HepG2 (cell line): ENCODE measurements around the gene FAM222B. TPM values are rescaled to one million over a fixed set of nuclear protein-coding genes. Genes with fewer than 3 reads are reported as not detected.
A peak's percentile ranks its signal among the peaks of the same experiment; 100 is the strongest.

ENCODE experiments used
- ARID5B ChIP-seq: IDR thresholded peaks from 2 replicates; pipeline ENCODE4 v1.4.0; 2020; ENCODE audit warnings: mild to moderate bottlenecking, missing genetic modification reagents
- ARNT ChIP-seq: fragments of 450-650 bp; IDR thresholded peaks from 2 replicates; pipeline ENCODE4 v1.6.1; 2017
- CBX5 ChIP-seq: sonication (generic); formaldehyde crosslinking; IDR thresholded peaks from 2 replicates; pipeline ENCODE4 v1.4.0; 2020; ENCODE audit warnings: missing genetic modification reagents, borderline replicate concordance
- DPF2 ChIP-seq: sonication (generic); formaldehyde crosslinking; IDR thresholded peaks from 2 replicates; pipeline ENCODE4 v1.4.0; 2020; ENCODE audit warnings: mild to moderate bottlenecking, low read depth, missing genetic modification reagents, borderline replicate concordance
- GFI1 ChIP-seq: sonication (generic); formaldehyde crosslinking; IDR thresholded peaks from 2 replicates; pipeline ENCODE4 v1.5.0; 2020; ENCODE audit warnings: missing genetic modification reagents, mild to moderate bottlenecking, borderline replicate concordance
- GRHL1 ChIP-seq: sonication (generic); formaldehyde crosslinking; conservative IDR thresholded peaks from 2 replicates; pipeline ENCODE4 v1.8.0; 2022; ENCODE audit warnings: missing genetic modification reagents
- HIC2 ChIP-seq: sonication (generic); formaldehyde crosslinking; IDR thresholded peaks from 2 replicates; pipeline ENCODE4 v1.9.0; 2022; ENCODE audit warnings: low read depth, missing genetic modification reagents
- HIVEP1 ChIP-seq: sonication (generic); formaldehyde crosslinking; IDR thresholded peaks from 2 replicates; pipeline ENCODE4 v1.4.0; 2020; ENCODE audit warnings: mild to moderate bottlenecking, missing genetic modification reagents
- JUND ChIP-seq: sonication (generic); formaldehyde crosslinking; IDR thresholded peaks from 2 replicates; pipeline ENCODE4 v1.8.0; 2022; ENCODE audit warnings: mild to moderate bottlenecking, missing genetic modification reagents
- MED8 ChIP-seq: sonication (generic); formaldehyde crosslinking; IDR thresholded peaks from 2 replicates; pipeline ENCODE4 v1.8.1; 2023; ENCODE audit warnings: mild to moderate bottlenecking, missing genetic modification reagents; ENCODE audit not compliant: insufficient replicate concordance
- RELA ChIP-seq: sonication (generic); formaldehyde crosslinking; IDR thresholded peaks from 2 replicates; pipeline ENCODE4 v1.4.0; 2020; ENCODE audit warnings: missing genetic modification reagents
- THAP11 ChIP-seq: IDR thresholded peaks from 2 replicates; pipeline ENCODE4 v1.6.1; 2016; ENCODE audit warnings: missing biosample characterization, missing genetic modification reagents
- ZBTB7B ChIP-seq: sonication (generic); formaldehyde crosslinking; IDR thresholded peaks from 2 replicates; pipeline ENCODE4 v1.4.0; 2020; ENCODE audit warnings: missing genetic modification reagents
- ZNF253 ChIP-seq: sonication (generic); formaldehyde crosslinking; IDR thresholded peaks from 2 replicates; pipeline ENCODE4 v1.8.0; 2022; ENCODE audit warnings: mild to moderate bottlenecking, missing genetic modification reagents, borderline replicate concordance
- ZNF460 ChIP-seq: sonication (generic); formaldehyde crosslinking; IDR thresholded peaks from 2 replicates; pipeline ENCODE4 v1.5.1; 2020; ENCODE audit warnings: missing genetic modification reagents, mild to moderate bottlenecking, borderline replicate concordance
- ZNF557 ChIP-seq: sonication (generic); formaldehyde crosslinking; IDR thresholded peaks from 2 replicates; pipeline ENCODE4 v1.4.0; 2020; ENCODE audit warnings: missing genetic modification reagents
- ZNF7 ChIP-seq: IDR thresholded peaks from 2 replicates; pipeline ENCODE4 v1.6.1; 2016; ENCODE audit warnings: missing biosample characterization, missing genetic modification reagents
- ZNF790 ChIP-seq: sonication (generic); formaldehyde crosslinking; IDR thresholded peaks from 2 replicates; pipeline ENCODE4 v1.8.0; 2022; ENCODE audit warnings: missing genetic modification reagents, mild to moderate bottlenecking, borderline replicate concordance
- polyA plus RNA-seq, 8 experiments: library from polyadenylated mRNA; depleted of rRNA in 3 of 8; stranded (reverse) in 7 of 8; unstranded in 1 of 8; fragments of >200 nt; fragmentation: Illumina TruSeq in 4 of 8; extraction: Trizol in 4 of 8; gene quantifications; 2 replicates each; pipeline versions ENCODE4 v1.2.1 to v1.2.3, GENCODE V29; 2011 to 2016; ENCODE audit warnings: low read depth in 4 of 8, missing spikeins in 1 of 8, mixed read lengths in 1 of 8; ENCODE audit not compliant: insufficient read depth in 1 of 8
- total RNA-seq, 5 experiments: library from RNA; depleted of rRNA; stranded (reverse); fragments of >200 nt; fragmentation: Illumina TruSeq; extraction: Trizol; gene quantifications; 2 replicates each; pipeline ENCODE4 v1.2.3, GENCODE V29; 2016; ENCODE audit warnings: low read depth in 1 of 5
- TF ChIP-seq, protein P1 (sequence below): sonication (generic); formaldehyde crosslinking; IDR thresholded peaks from 2 replicates; pipeline ENCODE4 v1.5.1; 2020; ENCODE audit warnings: missing genetic modification reagents, mild to moderate bottlenecking, borderline replicate concordance

The FAM222B gene
- total and polyA plus RNA-seq, 2 of the 13 experiments (the other 11 are each of a cell fraction or from before 2014, with no cell fraction given), result 3.5 to 7.3 TPM

GRCh38 chr17:28743243-28744103, 99.1 kb downstream of the FAM222B start, which contains the start of gene TRAF4 (continued):
- TF ChIP-seq JUND (no peak), RELA (CRISPR knock-in tag) (no peak), ZNF557 (CRISPR knock-in tag) (no peak), GFI1 (CRISPR knock-in tag) (no peak), MED8 (CRISPR knock-in tag) (no peak), ZNF790 (CRISPR knock-in tag) (no peak; the same call in 1 of the 2 replicates), THAP11 (no peak), ZNF7 (CRISPR knock-in tag) (no peak), HIC2 (CRISPR knock-in tag) (peak; percentile 53; the same call in 1 of the 2 replicates), ARNT (no peak), CBX5 (CRISPR knock-in tag) (no peak), ARID5B (no peak; the same call in 1 of the 2 replicates), DPF2 (CRISPR knock-in tag) (no peak), HIVEP1 (CRISPR knock-in tag) (no peak), GRHL1 (CRISPR knock-in tag) (no peak), ZBTB7B (CRISPR knock-in tag) (peak; percentile 50; the same call in 1 of the 2 replicates), ZNF253 (CRISPR knock-in tag) (no peak), ZNF460 (no peak)
- TF ChIP-seq, protein P1, sequence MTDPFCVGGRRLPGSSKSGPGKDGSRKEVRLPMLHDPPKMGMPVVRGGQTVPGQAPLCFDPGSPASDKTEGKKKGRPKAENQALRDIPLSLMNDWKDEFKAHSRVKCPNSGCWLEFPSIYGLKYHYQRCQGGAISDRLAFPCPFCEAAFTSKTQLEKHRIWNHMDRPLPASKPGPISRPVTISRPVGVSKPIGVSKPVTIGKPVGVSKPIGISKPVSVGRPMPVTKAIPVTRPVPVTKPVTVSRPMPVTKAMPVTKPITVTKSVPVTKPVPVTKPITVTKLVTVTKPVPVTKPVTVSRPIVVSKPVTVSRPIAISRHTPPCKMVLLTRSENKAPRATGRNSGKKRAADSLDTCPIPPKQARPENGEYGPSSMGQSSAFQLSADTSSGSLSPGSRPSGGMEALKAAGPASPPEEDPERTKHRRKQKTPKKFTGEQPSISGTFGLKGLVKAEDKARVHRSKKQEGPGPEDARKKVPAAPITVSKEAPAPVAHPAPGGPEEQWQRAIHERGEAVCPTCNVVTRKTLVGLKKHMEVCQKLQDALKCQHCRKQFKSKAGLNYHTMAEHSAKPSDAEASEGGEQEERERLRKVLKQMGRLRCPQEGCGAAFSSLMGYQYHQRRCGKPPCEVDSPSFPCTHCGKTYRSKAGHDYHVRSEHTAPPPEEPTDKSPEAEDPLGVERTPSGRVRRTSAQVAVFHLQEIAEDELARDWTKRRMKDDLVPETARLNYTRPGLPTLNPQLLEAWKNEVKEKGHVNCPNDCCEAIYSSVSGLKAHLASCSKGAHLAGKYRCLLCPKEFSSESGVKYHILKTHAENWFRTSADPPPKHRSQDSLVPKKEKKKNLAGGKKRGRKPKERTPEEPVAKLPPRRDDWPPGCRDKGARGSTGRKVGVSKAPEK (CRISPR knock-in tag), result no peak
